BE2C (cell line): Measurements from ENCODE around the gene MALRD1.

Source experiments
- DNase-seq: peaks from one replicate; pipeline ENCODE4 v3.0.0-alpha.2; 2020
- H3K27me3 ChIP-seq: fragments of 250-450 bp; sonication (Bioruptor Pico); 2 replicates; pipeline ENCODE4 v1.5.1; 2020; ENCODE audit warnings: mild to moderate bottlenecking
- H3K36me3 ChIP-seq: fragments of 250-450 bp; sonication (Bioruptor Pico); 2 replicates; pipeline ENCODE4 v1.5.1; 2020; ENCODE audit warnings: mild to moderate bottlenecking
- H3K4me1 ChIP-seq: fragments of 250-450 bp; sonication (Bioruptor Pico); 2 replicates; pipeline ENCODE4 v1.5.1; 2020
- H3K4me3 ChIP-seq: 2 replicates; pipeline ENCODE4 v1.5.1; 2011; ENCODE audit warnings: low read depth, low read length
- H3K9me3 ChIP-seq: fragments of 250-450 bp; sonication (Bioruptor Pico); 2 replicates; pipeline ENCODE4 v1.5.1; 2020
- CTCF ChIP-seq: IDR thresholded peaks from 2 replicates; pipeline ENCODE4 v1.5.1; 2012; ENCODE audit warnings: mild to moderate bottlenecking, low read depth, low read length

The MALRD1 gene

GRCh38 chr10:19556666-19557065 is 508.1 kb downstream of the MALRD1 start:
- no peak for DNase-seq
- no peak overlapping the region for H3K4me3 ChIP-seq
- H3K4me1 ChIP-seq: no peaks in the 10 kb centered on the region
- no peaks in the 10 kb centered on the region for H3K27me3 ChIP-seq
- H3K9me3 ChIP-seq: no peaks in the 10 kb centered on the region
- no peaks in the 10 kb centered on the region for H3K36me3 ChIP-seq
- no peak for TF ChIP-seq CTCF

- Histone ChIP-seq H3K27me3 (no peaks in the 10 kb centered on the region), H3K36me3 (no peaks in the 10 kb centered on the region), H3K4me3 (no peak overlapping the region), H3K4me1 (no peaks in the 10 kb centered on the region), H3K9me3 (no peaks in the 10 kb centered on the region)
- no peak for DNase-seq
- no peak for TF ChIP-seq CTCF
These were observed 512.6 kb downstream of the MALRD1 start for GRCh38 chr10:19561181-19561580.

- no peak overlapping the region for H3K4me3 ChIP-seq
- no peaks in the 10 kb centered on the region for H3K27me3 ChIP-seq
- TF ChIP-seq CTCF: no peak
- H3K9me3 ChIP-seq: no peaks in the 10 kb centered on the region
- no peaks in the 10 kb centered on the region for H3K36me3 ChIP-seq
- H3K4me1 ChIP-seq: no peaks in the 10 kb centered on the region
- no peak for DNase-seq
These were observed 515.0 kb downstream of the MALRD1 start for GRCh38 chr10:19563388-19564141.

GRCh38 chr10:19570120-19570519 is 521.5 kb downstream of the MALRD1 start:
- no peak for DNase-seq
- Histone ChIP-seq H3K4me1 (no peaks in the 10 kb centered on the region), H3K36me3 (no peaks in the 10 kb centered on the region), H3K9me3 (no peaks in the 10 kb centered on the region; the same call in 1 of the 2 replicates), H3K4me3 (no peak overlapping the region), H3K27me3 (no peaks in the 10 kb centered on the region)
- TF ChIP-seq CTCF: no peak

GRCh38 chr10:19570991-19571390 is 522.4 kb downstream of the MALRD1 start:
- Histone ChIP-seq H3K4me3 (no peak overlapping the region), H3K36me3 (no peaks in the 10 kb centered on the region), H3K27me3 (no peaks in the 10 kb centered on the region), H3K4me1 (no peaks in the 10 kb centered on the region), H3K9me3 (no peaks in the 10 kb centered on the region; the same call in 1 of the 2 replicates)
- TF ChIP-seq CTCF: no peak
- no peak for DNase-seq

- DNase-seq: no peak
- TF ChIP-seq CTCF: no peak
- Histone ChIP-seq H3K9me3 (no peaks in the 10 kb centered on the region; the same call in 1 of the 2 replicates), H3K36me3 (no peaks in the 10 kb centered on the region), H3K4me1 (no peaks in the 10 kb centered on the region), H3K4me3 (no peak overlapping the region), H3K27me3 (no peaks in the 10 kb centered on the region)
These were observed 523.5 kb downstream of the MALRD1 start for GRCh38 chr10:19572056-19572455.
